PC-3 (cell line): ENCODE data around the gene OR4K2. TPM values are rescaled to one million over a fixed set of nuclear protein-coding genes. Genes with fewer than 3 reads are reported as not detected.

Source experiments
- ATAC-seq: fragments of 200-7000 bp; cut with Tn5 transposase; 2 replicates; pipeline ENCODE4 v1.9.1; 2020; ENCODE audit warnings: mild to moderate bottlenecking, moderate library complexity
- BruUV-seq: library from RNA; stranded (reverse); fragments of 400-500 nt; replicated peaks from 2 replicates; lab custom pipeline; 2021; lab: Mats Ljungman, UMichigan
- CTCF ChIA-PET: fragments of 300-600 bp; sonication (Branson Sonifier 250); formaldehyde crosslinking; loops from one replicate; lab custom pipeline; 2022; ENCODE audit warnings: antibody characterized with exemption; lab: Charles Lee
- POLR2A ChIA-PET: fragments of 300-600 bp; sonication (Branson Sonifier 250); formaldehyde crosslinking; loops from one replicate; lab custom pipeline; 2022; ENCODE audit warnings: antibody characterized with exemption; ENCODE audit not compliant: unreplicated experiment; lab: Charles Lee
- DNase-seq: peaks from one replicate; pipeline ENCODE4 v3.0.0-alpha.2; 2015
- H2AFZ ChIP-seq: fragments of 300-600 bp; sonication (generic); 2 replicates; pipeline ENCODE4 v1.6.0; 2016; ENCODE audit warnings: antibody characterized with exemption, low read length
- H3F3A ChIP-seq: fragments of 300-600 bp; sonication (generic); one replicate; pipeline ENCODE4 v1.6.0; 2017; ENCODE audit warnings: antibody characterized with exemption, low read length, control low read depth, mild to moderate bottlenecking; ENCODE audit not compliant: unreplicated experiment
- H3K27ac ChIP-seq: fragments of 300-600 bp; sonication (generic); 2 replicates; pipeline ENCODE4 v1.5.1; 2016; ENCODE audit warnings: mild to moderate bottlenecking, low read length
- H3K27me3 ChIP-seq: fragments of 300-600 bp; sonication (generic); 2 replicates; pipeline ENCODE4 v1.6.1; 2016; ENCODE audit warnings: low read length, mixed read lengths
- H3K36me3 ChIP-seq: fragments of 300-600 bp; sonication (generic); 2 replicates; pipeline ENCODE4 v1.6.1; 2016; ENCODE audit warnings: low read depth, mixed run types, low read length, mixed read lengths
- H3K4me1 ChIP-seq: fragments of 300-600 bp; sonication (generic); 2 replicates; pipeline ENCODE4 v1.5.1; 2016; ENCODE audit warnings: low read length; ENCODE audit not compliant: insufficient read depth
- H3K4me2 ChIP-seq: fragments of 300-600 bp; sonication (generic); 2 replicates; pipeline ENCODE4 v1.6.0; 2016; ENCODE audit warnings: low read length
- H3K4me3 ChIP-seq: fragments of 300-600 bp; sonication (generic); 2 replicates; pipeline ENCODE4 v1.5.1; 2016; ENCODE audit warnings: mild to moderate bottlenecking, low read length, mixed read lengths
- H3K79me2 ChIP-seq: fragments of 300-600 bp; sonication (generic); 2 replicates; pipeline ENCODE4 v1.6.1; 2017; ENCODE audit warnings: low read length, mixed read lengths
- H3K9ac ChIP-seq: fragments of 300-600 bp; sonication (generic); 2 replicates; pipeline ENCODE4 v1.6.0; 2016; ENCODE audit warnings: mild to moderate bottlenecking, low read length
- H3K9me2 ChIP-seq: fragments of 300-600 bp; sonication (generic); replicated peaks from 2 replicates; pipeline ENCODE4 v1.6.1; 2016; ENCODE audit warnings: mixed run types, low read length, mixed read lengths
- H3K9me3 ChIP-seq: fragments of 300-600 bp; sonication (generic); 2 replicates; pipeline ENCODE4 v1.6.1; 2016; ENCODE audit warnings: low read length, mixed read lengths
- H4K20me1 ChIP-seq: fragments of 300-600 bp; sonication (generic); 2 replicates; pipeline ENCODE4 v1.6.1; 2016; ENCODE audit warnings: low read length, mixed read lengths
- CTCF ChIP-seq: fragments of 300-600 bp; sonication (generic); conservative IDR thresholded peaks from 2 replicates; pipeline ENCODE4 v1.5.1; 2017; ENCODE audit warnings: antibody characterized with exemption, low read depth, mild to moderate bottlenecking, low read length
- EZH2 ChIP-seq: fragments of 300-600 bp; sonication (generic); IDR thresholded peaks from one replicate; pipeline ENCODE4 v1.6.1; 2017; ENCODE audit warnings: antibody characterized with exemption, mild to moderate bottlenecking, low read length; ENCODE audit not compliant: unreplicated experiment
- EZH2phosphoT487 ChIP-seq: fragments of 300-600 bp; sonication (generic); IDR thresholded peaks from 2 replicates; pipeline ENCODE4 v1.6.1; 2018; ENCODE audit warnings: mild to moderate bottlenecking, antibody characterized with exemption, low read length, borderline replicate concordance
- intact Hi-C: fragments of 100-400 bp; cut with micrococcal nuclease; formaldehyde crosslinking; loops from 2 replicates; pipeline ENCODE4 v1.9.0; 2023
- total RNA-seq: library from RNA; depleted of rRNA; stranded (reverse); fragments of >200 nt; gene quantifications from 2 replicates; pipeline ENCODE4 v1.2.3, GENCODE V29; 2014

Gene OR4K2
- total RNA-seq, 1 experiment from 2014 or later, result not detected

GRCh38 chr14:19917243-19917642 is 42.3 kb downstream of the OR4K2 start:
- intact Hi-C loops, result no loop called here

GRCh38 chr14:19917955-19918518 is 43.1 kb downstream of the OR4K2 start:
- TF ChIP-seq EZH2phosphoT487, result no peak
- TF ChIP-seq EZH2, result no peak
- BruUV-seq, result no TSS peak
- Histone ChIP-seq H3K4me1 (no peaks in the 10 kb centered on the region), H4K20me1 (no peaks in the 10 kb centered on the region), H2AFZ (no peak overlapping the region), H3K4me3 (no peak overlapping the region), H3F3A (no peaks in the 10 kb centered on the region), H3K9ac (no peak overlapping the region), H3K27me3 (no peaks in the 10 kb centered on the region), H3K9me3 (peaks cover 4% of the 10 kb centered on the region; the same call in 1 of the 2 replicates), H3K9me2 (no peaks in the 10 kb centered on the region), H3K79me2 (no peaks in the 10 kb centered on the region), H3K27ac (no peak overlapping the region), H3K4me2 (no peak overlapping the region), H3K36me3 (no peaks in the 10 kb centered on the region)
- ChIA-PET POLR2A (no interaction called here), CTCF (no interaction called here)
- intact Hi-C loops, result no loop called here
- DNase-seq (no peak), ATAC-seq (no peak)

More at GRCh38 chr14:19917243-19917642, 42.3 kb downstream of the OR4K2 start:
- ChIA-PET POLR2A (no interaction called here), CTCF (no interaction called here)
- DNase-seq (no peak), ATAC-seq (no peak)
- no TSS peak for BruUV-seq
- Histone ChIP-seq H3K9me3 (peaks cover 4% of the 10 kb centered on the region; the same call in 1 of the 2 replicates), H3K27ac (no peak overlapping the region), H3K27me3 (no peaks in the 10 kb centered on the region), H3K9ac (no peak overlapping the region), H3K4me3 (no peak overlapping the region), H3F3A (no peaks in the 10 kb centered on the region), H3K4me2 (no peak overlapping the region), H4K20me1 (no peaks in the 10 kb centered on the region), H2AFZ (no peak overlapping the region), H3K4me1 (no peaks in the 10 kb centered on the region), H3K79me2 (no peaks in the 10 kb centered on the region), H3K9me2 (no peaks in the 10 kb centered on the region), H3K36me3 (no peaks in the 10 kb centered on the region)
- TF ChIP-seq EZH2 (no peak), EZH2phosphoT487 (no peak), CTCF (no peak)

- intact Hi-C loops, result no loop called here
Measured at GRCh38 chr14:19918553-19919264, 43.8 kb downstream of the OR4K2 start.

More at GRCh38 chr14:19918553-19919264, 43.8 kb downstream of the OR4K2 start:
- no peak overlapping the region for H3K4me2 ChIP-seq
- H3K27me3 ChIP-seq, result no peaks in the 10 kb centered on the region
- TF ChIP-seq EZH2phosphoT487 (no peak), CTCF (no peak), EZH2 (no peak)
- no peak overlapping the region for H2AFZ ChIP-seq
- peaks cover 4% of the 10 kb centered on the region; the same call in 1 of the 2 replicates for H3K9me3 ChIP-seq
- no peaks in the 10 kb centered on the region for H3K4me1 ChIP-seq
- CTCF ChIA-PET, result no interaction called here
- DNase-seq (peak; percentile 41), ATAC-seq (no peak)
- H4K20me1 ChIP-seq, result no peaks in the 10 kb centered on the region
- H3K9me2 ChIP-seq, result no peaks in the 10 kb centered on the region
- H3K79me2 ChIP-seq, result no peaks in the 10 kb centered on the region
- no TSS peak for BruUV-seq
- POLR2A ChIA-PET, result no interaction called here
- H3F3A ChIP-seq, result no peaks in the 10 kb centered on the region
- no peak overlapping the region for H3K9ac ChIP-seq
- H3K4me3 ChIP-seq, result no peak overlapping the region
- no peaks in the 10 kb centered on the region for H3K36me3 ChIP-seq
- H3K27ac ChIP-seq, result no peak overlapping the region
